NB4 (cell line): ENCODE results near the gene CYP51A1.

ENCODE experiments used
- DNase-seq: peaks from one replicate; pipeline ENCODE4 v3.0.0; 2010; ENCODE audit warnings: low read depth
- H3K4me3 ChIP-seq: one replicate; pipeline ENCODE4 v1.5.1; 2011; ENCODE audit warnings: mild to moderate bottlenecking, low read depth, low read length, moderate library complexity
- MAX ChIP-seq: IDR thresholded peaks from 2 replicates; pipeline ENCODE4 v1.6.1; 2011; ENCODE audit warnings: low read depth, low read length
- MYC ChIP-seq: IDR thresholded peaks from 2 replicates; pipeline ENCODE4 v1.6.1; 2011; ENCODE audit warnings: low read depth, low read length
- POLR2A ChIP-seq: IDR thresholded peaks from 2 replicates; pipeline ENCODE4 v1.6.1; 2011; ENCODE audit warnings: mild to moderate bottlenecking; ENCODE audit not compliant: insufficient read length; ENCODE audit errors: extremely low read depth
- TF ChIP-seq, protein P1 (sequence below): IDR thresholded peaks from one replicate; pipeline ENCODE4 v1.5.1; 2012; ENCODE audit warnings: low read depth, low read length

CYP51A1 gene

GRCh38 chr7:92076509-92076908, 57.8 kb downstream of the CYP51A1 start:
- DNase-seq: no peak
- H3K4me3 ChIP-seq: no peak overlapping the region
- TF ChIP-seq MYC (no peak), MAX (no peak), POLR2A (no peak)
- TF ChIP-seq, protein P1, sequence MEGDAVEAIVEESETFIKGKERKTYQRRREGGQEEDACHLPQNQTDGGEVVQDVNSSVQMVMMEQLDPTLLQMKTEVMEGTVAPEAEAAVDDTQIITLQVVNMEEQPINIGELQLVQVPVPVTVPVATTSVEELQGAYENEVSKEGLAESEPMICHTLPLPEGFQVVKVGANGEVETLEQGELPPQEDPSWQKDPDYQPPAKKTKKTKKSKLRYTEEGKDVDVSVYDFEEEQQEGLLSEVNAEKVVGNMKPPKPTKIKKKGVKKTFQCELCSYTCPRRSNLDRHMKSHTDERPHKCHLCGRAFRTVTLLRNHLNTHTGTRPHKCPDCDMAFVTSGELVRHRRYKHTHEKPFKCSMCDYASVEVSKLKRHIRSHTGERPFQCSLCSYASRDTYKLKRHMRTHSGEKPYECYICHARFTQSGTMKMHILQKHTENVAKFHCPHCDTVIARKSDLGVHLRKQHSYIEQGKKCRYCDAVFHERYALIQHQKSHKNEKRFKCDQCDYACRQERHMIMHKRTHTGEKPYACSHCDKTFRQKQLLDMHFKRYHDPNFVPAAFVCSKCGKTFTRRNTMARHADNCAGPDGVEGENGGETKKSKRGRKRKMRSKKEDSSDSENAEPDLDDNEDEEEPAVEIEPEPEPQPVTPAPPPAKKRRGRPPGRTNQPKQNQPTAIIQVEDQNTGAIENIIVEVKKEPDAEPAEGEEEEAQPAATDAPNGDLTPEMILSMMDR: no peak

DNA sequence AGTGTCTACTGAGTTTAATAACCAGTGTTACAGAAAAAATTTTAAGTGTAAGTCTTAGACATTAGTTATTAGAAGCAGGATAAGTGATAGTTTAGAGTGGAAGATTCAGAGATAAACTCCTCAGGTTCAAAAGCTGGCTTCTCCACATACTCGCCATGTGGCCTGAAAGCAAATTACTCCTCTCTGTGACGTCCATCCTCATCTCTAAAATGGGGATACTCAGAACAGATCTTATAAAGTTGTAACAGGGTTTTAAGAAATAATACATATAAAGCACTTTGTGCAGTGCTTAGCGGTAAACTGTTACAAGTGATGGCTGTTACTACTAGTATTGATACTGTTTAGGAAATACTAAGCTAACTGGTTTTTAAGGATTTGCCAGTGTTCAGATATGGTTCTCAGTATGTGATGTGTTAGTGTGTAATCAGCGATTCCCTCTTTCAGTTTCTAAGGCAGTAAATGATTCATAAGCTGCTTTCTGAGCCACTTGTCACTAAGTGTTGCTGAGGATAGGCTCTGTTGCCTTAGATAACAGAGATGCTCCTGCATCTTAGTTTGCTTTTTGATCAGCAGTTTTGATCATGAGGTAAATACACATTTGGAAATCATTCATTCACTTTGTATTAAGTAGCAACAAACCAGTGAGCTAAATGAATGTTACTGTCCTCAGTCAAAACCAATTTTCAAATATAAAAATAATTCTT, 58.7 kb downstream of the CYP51A1 start:
- no peak for DNase-seq
- H3K4me3 ChIP-seq: no peak overlapping the region
- TF ChIP-seq MAX (no peak), POLR2A (no peak), MYC (no peak)
- TF ChIP-seq, protein P1: no peak

GRCh38 chr7:92072708-92073107, 61.6 kb downstream of the CYP51A1 start:
- no peak for DNase-seq
- H3K4me3 ChIP-seq: no peak overlapping the region
- TF ChIP-seq POLR2A (no peak), MAX (no peak), MYC (no peak)
- TF ChIP-seq, protein P1: no peak

- no peak for DNase-seq
- no peak overlapping the region for H3K4me3 ChIP-seq
- TF ChIP-seq, protein P1: no peak
- TF ChIP-seq MAX (no peak), MYC (no peak), POLR2A (no peak)
These were observed 62.2 kb downstream of the CYP51A1 start for GRCh38 chr7:92072121-92072520.

- no peak overlapping the region for H3K4me3 ChIP-seq
- DNase-seq: no peak
- TF ChIP-seq, protein P1: no peak
These were observed 63.2 kb downstream of the CYP51A1 start for GRCh38 chr7:92071032-92071431.

DNA sequence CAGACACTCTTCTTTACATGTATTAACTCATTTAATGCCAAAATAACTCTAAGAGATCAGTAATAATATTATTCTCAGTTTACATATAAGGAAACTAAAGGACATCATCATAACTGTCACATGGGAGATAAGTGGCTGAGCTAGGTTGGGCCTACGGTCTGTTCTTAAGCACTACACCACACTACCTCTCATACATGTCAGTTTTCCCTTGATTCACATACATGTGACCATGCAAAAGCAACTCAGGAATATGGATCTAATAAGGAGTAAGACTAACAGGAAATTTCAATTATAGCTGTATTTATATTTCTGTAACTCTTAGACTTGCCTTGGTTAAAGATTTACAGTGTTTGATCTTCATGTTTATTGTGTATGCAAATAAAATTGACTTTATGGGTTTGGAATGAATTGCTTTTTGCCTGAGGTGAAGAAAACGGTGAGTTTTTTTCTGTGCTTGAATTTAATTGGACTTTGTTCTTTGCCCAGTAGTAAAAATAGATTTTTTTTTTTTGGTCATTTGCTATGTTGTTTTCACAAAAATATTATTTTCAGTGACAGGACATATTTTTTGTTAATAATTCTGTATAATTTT, 69.7 kb downstream of the CYP51A1 start:
- TF ChIP-seq, protein P1: no peak
- TF ChIP-seq MYC (no peak), POLR2A (no peak), MAX (no peak)
- no peak for DNase-seq
- no peak overlapping the region for H3K4me3 ChIP-seq
